Memory B cell (primary cell): ENCODE results near the gene MYLK.
"Not testable (repeated sequence)": the region's sequence is repeated elsewhere in the genome, so short reads cannot be mapped to it uniquely, and the experiment has no call there.

ENCODE experiments used
- ATAC-seq: fragments of 150-1000 bp; cut with Tn5 transposase; 2 replicates; pipeline ENCODE4 v1.10.0; 2021; ENCODE audit warnings: low read depth, mild to moderate bottlenecking, moderate library complexity
- DNase-seq, 2 donors: peaks; one replicate each; pipeline ENCODE4 v3.0.0; 2022; ENCODE audit warnings: low spot score in 2 of 2
- H3K27ac Mint-ChIP-seq: one replicate; pipeline ENCODE4 v1.8.0; 2022; ENCODE audit warnings: mild to moderate bottlenecking, moderate library complexity, mixed read lengths
- H3K27me3 Mint-ChIP-seq: one replicate; pipeline ENCODE4 v1.8.0; 2022; ENCODE audit warnings: mixed read lengths
- H3K36me3 Mint-ChIP-seq: one replicate; pipeline ENCODE4 v1.8.0; 2022; ENCODE audit warnings: mild to moderate bottlenecking, mixed read lengths
- H3K4me1 Mint-ChIP-seq: one replicate; pipeline ENCODE4 v1.8.0; 2022; ENCODE audit warnings: mixed read lengths
- H3K4me3 Mint-ChIP-seq: one replicate; pipeline ENCODE4 v1.8.0; 2022; ENCODE audit warnings: mild to moderate bottlenecking, moderate library complexity, mixed read lengths
- H3K9me3 Mint-ChIP-seq: one replicate; pipeline ENCODE4 v1.8.0; 2022; ENCODE audit warnings: mixed read lengths

Gene MYLK

DNA sequence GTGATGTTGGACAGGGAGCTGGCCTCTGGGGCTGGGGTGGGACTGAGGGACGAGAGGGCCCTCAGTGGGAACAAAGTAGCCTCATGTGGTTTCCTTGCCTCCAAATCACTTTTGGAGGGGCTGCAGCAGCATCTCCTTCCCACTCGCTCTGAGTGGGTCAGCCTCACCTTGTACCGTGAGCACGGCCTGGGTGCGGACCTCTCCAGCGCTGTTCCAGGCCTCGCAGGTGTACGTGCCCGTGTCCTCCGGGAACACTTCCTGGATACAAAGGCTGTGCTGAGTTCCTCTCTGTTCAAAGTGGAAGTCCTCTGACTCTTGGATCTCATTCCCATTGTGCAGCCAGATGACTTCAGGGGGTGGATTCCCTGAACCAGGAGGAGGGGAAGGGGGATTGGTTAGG is 175.6 kb downstream of the MYLK start:
- H3K36me3 Mint-ChIP-seq = no peaks in the 10 kb centered on the region
- ATAC-seq = no peak
- H3K27ac Mint-ChIP-seq = no peak overlapping the region
- peaks cover 6% of the 10 kb centered on the region for H3K27me3 Mint-ChIP-seq
- no peaks in the 10 kb centered on the region for H3K4me1 Mint-ChIP-seq
- H3K9me3 Mint-ChIP-seq = no peaks in the 10 kb centered on the region
- no peak for DNase-seq
- no peak overlapping the region for H3K4me3 Mint-ChIP-seq

GRCh38 chr3:123707641-123708040 is 176.5 kb downstream of the MYLK start:
- not testable (repeated sequence) for H3K4me3 Mint-ChIP-seq, H3K36me3 Mint-ChIP-seq, H3K27me3 Mint-ChIP-seq, ATAC-seq, H3K4me1 Mint-ChIP-seq, H3K9me3 Mint-ChIP-seq, DNase-seq, H3K27ac Mint-ChIP-seq

- Mint-ChIP-seq H3K36me3 (no peaks in the 10 kb centered on the region), H3K4me1 (no peaks in the 10 kb centered on the region), H3K27ac (no peak overlapping the region), H3K9me3 (no peaks in the 10 kb centered on the region), H3K27me3 (peaks cover 6% of the 10 kb centered on the region), H3K4me3 (no peak overlapping the region)
- DNase-seq (no peak), ATAC-seq (no peak)
Measured at GRCh38 chr3:123706871-123707270, 177.3 kb downstream of the MYLK start.

- Mint-ChIP-seq H3K9me3 (no peaks in the 10 kb centered on the region), H3K27me3 (peaks cover 7% of the 10 kb centered on the region), H3K4me1 (no peaks in the 10 kb centered on the region), H3K36me3 (no peaks in the 10 kb centered on the region), H3K4me3 (no peak overlapping the region), H3K27ac (no peak overlapping the region)
- DNase-seq (no peak), ATAC-seq (no peak)
Measured at GRCh38 chr3:123705488-123706285, 178.4 kb downstream of the MYLK start.

- H3K9me3 Mint-ChIP-seq, H3K4me1 Mint-ChIP-seq, H3K27me3 Mint-ChIP-seq, H3K27ac Mint-ChIP-seq, H3K36me3 Mint-ChIP-seq, H3K4me3 Mint-ChIP-seq, DNase-seq, ATAC-seq: not testable (repeated sequence)
Measured at GRCh38 chr3:123703663-123704062, 180.5 kb downstream of the MYLK start.

DNA sequence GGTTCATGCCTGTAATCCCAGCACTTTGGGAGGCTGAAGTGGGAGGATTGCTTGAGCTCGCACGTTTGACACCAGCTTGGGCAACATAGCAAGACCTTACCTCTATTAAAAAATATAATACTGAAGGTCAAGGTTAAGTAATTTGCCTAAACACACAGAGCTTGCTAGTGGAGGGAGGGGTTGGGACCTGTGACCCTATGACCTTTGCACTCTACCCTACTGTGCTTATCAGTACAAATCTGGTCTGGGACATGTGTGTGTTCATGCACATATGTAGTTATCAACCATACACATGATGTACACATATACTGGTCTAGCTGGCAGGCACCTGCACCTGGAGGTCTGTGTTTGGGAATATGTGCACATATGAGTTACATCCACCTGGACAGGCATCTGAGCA is 181.4 kb downstream of the MYLK start:
- DNase-seq = no peak
- no peak for ATAC-seq
- Mint-ChIP-seq H3K36me3 (no peaks in the 10 kb centered on the region), H3K27me3 (peaks cover 10% of the 10 kb centered on the region), H3K4me1 (no peaks in the 10 kb centered on the region), H3K9me3 (no peaks in the 10 kb centered on the region), H3K4me3 (no peak overlapping the region), H3K27ac (no peak overlapping the region)

DNA sequence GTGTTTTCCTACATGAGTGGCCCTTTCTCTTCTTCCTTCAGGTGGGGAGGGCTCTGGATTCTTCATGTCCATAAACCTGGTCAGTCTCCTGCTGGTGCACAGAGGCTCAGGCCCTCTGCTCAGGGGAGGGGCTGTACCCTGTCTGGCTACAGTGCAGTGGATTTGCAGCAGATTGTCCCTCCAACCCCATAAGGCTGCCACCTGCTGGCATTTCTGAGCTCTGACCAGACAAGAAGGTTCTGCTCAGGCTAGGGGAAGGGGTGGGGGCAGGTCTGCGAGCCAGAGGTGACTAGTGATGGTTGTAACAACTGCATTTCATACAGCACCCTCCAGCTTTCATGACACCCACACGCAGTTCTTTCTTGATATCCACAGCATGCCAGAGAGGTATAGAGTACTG is 182.1 kb downstream of the MYLK start:
- not testable (repeated sequence) for H3K27ac Mint-ChIP-seq, H3K27me3 Mint-ChIP-seq, H3K9me3 Mint-ChIP-seq, DNase-seq, H3K4me3 Mint-ChIP-seq, H3K36me3 Mint-ChIP-seq, H3K4me1 Mint-ChIP-seq
- ATAC-seq = peak; percentile 37

GRCh38 chr3:123700791-123701722 is 183.1 kb downstream of the MYLK start:
- no peaks in the 10 kb centered on the region for H3K9me3 Mint-ChIP-seq
- peaks cover 5% of the 10 kb centered on the region for H3K4me1 Mint-ChIP-seq
- no peak overlapping the region for H3K4me3 Mint-ChIP-seq
- DNase-seq (no peak), ATAC-seq (no peak)
- H3K27ac Mint-ChIP-seq = no peak overlapping the region
- peaks cover 10% of the 10 kb centered on the region for H3K27me3 Mint-ChIP-seq
- H3K36me3 Mint-ChIP-seq = no peaks in the 10 kb centered on the region

DNA sequence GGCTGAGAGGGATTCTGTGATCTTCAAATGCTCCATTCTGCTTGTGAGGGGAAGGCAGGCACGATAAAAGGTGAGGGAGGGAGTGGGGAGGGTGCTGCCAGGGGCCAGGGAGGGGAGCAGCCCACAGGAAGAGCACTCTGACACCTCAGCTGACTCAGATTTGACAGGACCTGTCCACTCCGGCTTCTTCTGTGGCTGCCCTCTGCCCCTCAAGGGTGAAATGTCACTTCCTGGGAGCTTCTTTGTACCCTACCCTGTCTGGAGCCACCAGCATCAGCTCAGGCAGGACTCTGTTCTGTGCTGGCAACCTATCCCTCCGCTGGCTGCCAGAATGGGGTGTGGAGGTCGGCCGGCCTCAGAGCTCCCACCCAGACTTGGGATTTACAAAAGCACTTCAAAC is 185.3 kb downstream of the MYLK start:
- Mint-ChIP-seq H3K4me3 (no peak overlapping the region), H3K27me3 (peaks cover 10% of the 10 kb centered on the region), H3K9me3 (no peaks in the 10 kb centered on the region), H3K27ac (no peak overlapping the region), H3K4me1 (peaks cover 9% of the 10 kb centered on the region), H3K36me3 (no peaks in the 10 kb centered on the region)
- DNase-seq = no peak
- no peak for ATAC-seq

DNA sequence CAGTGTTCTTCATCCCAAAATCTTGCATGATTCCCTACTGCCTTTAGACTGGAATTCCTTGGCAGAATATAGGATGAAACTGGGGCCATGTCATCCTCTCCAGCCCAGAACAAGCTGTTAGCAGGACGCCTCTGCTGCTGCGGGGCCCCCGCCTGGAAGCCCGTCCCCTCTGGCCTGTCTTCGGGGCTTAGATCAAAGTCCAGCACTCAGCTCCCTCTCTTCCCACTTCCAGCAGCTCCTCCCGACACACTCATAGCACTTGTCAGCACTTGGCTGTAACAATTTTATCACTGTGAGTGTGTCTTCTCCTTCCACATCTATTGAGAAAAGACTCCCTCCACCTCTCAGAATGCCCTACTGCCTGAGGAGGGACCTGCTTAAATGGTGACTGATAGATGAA is 187.3 kb downstream of the MYLK start:
- H3K4me1 Mint-ChIP-seq = peaks cover 9% of the 10 kb centered on the region
- H3K27ac Mint-ChIP-seq = no peak overlapping the region
- no peaks in the 10 kb centered on the region for H3K36me3 Mint-ChIP-seq
- peaks cover 15% of the 10 kb centered on the region for H3K27me3 Mint-ChIP-seq
- H3K4me3 Mint-ChIP-seq = no peak overlapping the region
- DNase-seq (no peak), ATAC-seq (no peak)
- H3K9me3 Mint-ChIP-seq = no peaks in the 10 kb centered on the region

DNA sequence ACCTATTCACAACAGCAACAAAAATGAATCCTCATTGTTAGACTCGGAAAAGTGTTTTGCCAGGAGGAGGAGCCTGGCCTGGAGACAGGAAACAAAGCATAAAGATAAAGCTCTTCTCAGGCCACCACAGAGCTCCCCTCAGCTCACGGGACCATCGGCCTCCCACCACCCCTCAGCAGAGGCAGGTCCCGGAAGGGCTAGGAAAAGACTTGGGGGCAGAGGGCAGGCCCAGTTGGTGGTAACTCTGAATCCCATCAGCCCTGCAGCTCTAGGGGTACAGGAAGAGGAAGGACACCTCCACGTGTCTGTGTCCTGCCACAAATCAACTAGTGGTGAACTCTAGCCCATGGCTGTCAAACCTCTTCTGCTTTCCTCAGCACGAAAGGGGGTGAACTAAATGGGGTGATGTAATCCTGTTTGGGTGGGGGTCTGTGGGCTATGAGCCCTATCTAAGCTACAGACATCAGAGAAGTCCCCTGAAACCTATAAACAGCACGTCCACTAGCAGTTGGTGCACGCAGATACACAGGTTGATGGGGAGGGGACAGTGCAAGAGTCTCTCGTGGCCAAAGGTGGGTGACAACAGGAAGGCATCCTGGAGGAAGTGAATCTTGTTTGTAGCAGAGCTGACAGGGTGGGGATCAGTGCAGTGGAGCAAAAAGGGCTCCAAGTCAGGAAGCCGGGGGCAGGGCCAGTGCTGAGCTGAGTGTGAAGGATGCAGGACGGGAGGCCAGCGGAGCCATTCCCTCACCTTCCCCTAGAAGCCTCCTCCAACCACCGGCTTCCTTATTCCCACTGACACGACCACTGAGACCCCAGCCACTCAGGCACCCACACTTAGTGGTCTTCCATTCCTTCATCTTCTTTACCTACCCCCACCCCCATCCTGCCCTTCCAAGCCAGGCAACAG is 188.1 kb downstream of the MYLK start:
- no peak for DNase-seq
- peaks cover 15% of the 10 kb centered on the region for H3K27me3 Mint-ChIP-seq
- H3K27ac Mint-ChIP-seq = no peak overlapping the region
- no peak overlapping the region for H3K4me3 Mint-ChIP-seq
- no peaks in the 10 kb centered on the region for H3K9me3 Mint-ChIP-seq
- no peak for ATAC-seq
- no peaks in the 10 kb centered on the region for H3K36me3 Mint-ChIP-seq
- H3K4me1 Mint-ChIP-seq = peaks cover 9% of the 10 kb centered on the region

GRCh38 chr3:123695152-123695551 is 189.0 kb downstream of the MYLK start:
- no peaks in the 10 kb centered on the region for H3K9me3 Mint-ChIP-seq
- no peak overlapping the region for H3K4me3 Mint-ChIP-seq
- no peaks in the 10 kb centered on the region for H3K36me3 Mint-ChIP-seq
- no peak for DNase-seq
- H3K27ac Mint-ChIP-seq = no peak overlapping the region
- peaks cover 9% of the 10 kb centered on the region for H3K4me1 Mint-ChIP-seq
- no peak for ATAC-seq
- H3K27me3 Mint-ChIP-seq = peaks cover 11% of the 10 kb centered on the region

- H3K9me3 Mint-ChIP-seq = no peaks in the 10 kb centered on the region
- H3K27ac Mint-ChIP-seq = no peak overlapping the region
- H3K4me1 Mint-ChIP-seq = peaks cover 9% of the 10 kb centered on the region
- no peaks in the 10 kb centered on the region for H3K36me3 Mint-ChIP-seq
- ATAC-seq (no peak), DNase-seq (no peak)
- peaks cover 10% of the 10 kb centered on the region for H3K27me3 Mint-ChIP-seq
- H3K4me3 Mint-ChIP-seq = no peak overlapping the region
Measured at GRCh38 chr3:123694366-123695087, 189.6 kb downstream of the MYLK start.
